ENCODE measurements around the gene TNFRSF6B. TPM values are rescaled to one million over a fixed set of nuclear protein-coding genes. Genes with fewer than 3 reads are reported as not detected.
A peak's percentile ranks its signal among the peaks of the same experiment; 100 is the strongest.

The TNFRSF6B gene
- total and polyA plus RNA-seq, 2 donors (not counting 3 experiments of a cell fraction or from before 2014, with no cell fraction given): 0.69 to 11.3 TPM

DNA sequence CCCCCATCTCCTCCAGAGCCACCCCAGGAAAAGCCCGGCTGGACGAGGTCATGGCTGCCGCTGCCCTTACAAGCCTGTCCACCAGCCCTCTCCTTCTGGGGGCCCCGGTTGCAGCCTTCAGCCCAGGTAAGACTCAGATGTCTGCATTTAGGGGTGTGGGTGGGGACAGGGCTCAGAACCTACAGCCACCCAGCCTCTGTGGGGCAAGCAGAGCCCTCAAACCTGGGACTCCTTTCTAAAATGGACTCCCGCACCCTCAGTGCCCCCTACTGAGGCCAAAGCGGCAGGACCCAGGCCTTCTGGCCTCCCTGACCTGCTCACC is 44.9 kb downstream of the TNFRSF6B start:
- dilution Hi-C loops (cut with MboI; ENCODE audit: extremely low pct_ligation_motif_present, low sequenced_read_pairs) (no loop called here), intact Hi-C loops (cut with micrococcal nuclease) (loop anchor here (2.0 kb wide), 1 partner anchor 35 kb away; the partner anchor contains the start of gene ARFRP1)
- Histone ChIP-seq H3K79me2 (ENCODE audit: control insufficient read depth, insufficient read depth, low read length) (no peaks in the 10 kb centered on the region), H3K27me3 (ENCODE audit: control insufficient read depth in 2 of 2, insufficient read depth in 2 of 2, low read length in 2 of 2) (no peaks in the 10 kb centered on the region), H3K4me1 (ENCODE audit: control insufficient read depth, extremely low read depth, insufficient read depth, low read length) (peaks cover 9% of the 10 kb centered on the region), H3K9me3 (replicated peaks; ENCODE audit: control insufficient read depth, insufficient read depth, low read length) (no peaks in the 10 kb centered on the region), H3K27ac (ENCODE audit: insufficient read depth, low read depth, low read length) (no peak overlapping the region), H3K4me3 (replicated peaks in 1 of 3; ENCODE audit: insufficient read depth in 1 of 3, low read depth in 1 of 3, low read length in 3 of 3) (peak overlapping the region in 1 of 3 experiments; percentile 72), H3K9ac (replicated peaks; ENCODE audit: extremely low read depth, insufficient read depth, low read length) (peak overlapping the region; percentile 28), H3K9me1 (replicated peaks; ENCODE audit: control insufficient read depth, extremely low read depth, insufficient read depth, low read length) (no peaks in the 10 kb centered on the region), H3K36me3 (ENCODE audit: control insufficient read depth in 2 of 2, extremely low read depth in 1 of 2, insufficient read depth in 2 of 2, low read length in 2 of 2) (peaks cover 0 to 19% of the 10 kb centered on the region in 2 experiments), H2AFZ (ENCODE audit: low read depth, low read length) (no peak overlapping the region), H3K4me2 (ENCODE audit: insufficient read depth, low read length) (peak overlapping the region; percentile 76), H4K20me1 (replicated peaks; ENCODE audit: control insufficient read depth, extremely low read depth, insufficient read depth, low read length) (no peaks in the 10 kb centered on the region)
- POLR2A ChIA-PET: no interaction called here
- FAIRE-seq: no peak
- TF ChIP-seq POLR2A (IDR thresholded peaks at IDR 0.05; ENCODE audit: low read depth, low read length): no peak
- TF ChIP-seq EZH2 (IDR thresholded peaks at IDR 0.05; ENCODE audit: borderline replicate concordance, low read depth, low read length, severe bottlenecking): no peak
- no peak for TF ChIP-seq JUN (IDR thresholded peaks at IDR 0.05; ENCODE audit: borderline replicate concordance, insufficient read depth, insufficient read length, low read depth)
- CTCF ChIA-PET: interaction anchor here (0.8 to 2.0 kb wide), 13 partner anchors 34 to 297 kb away, joined by 3 to 12 read pairs (median 5); partner anchors contain the start of genes ARFRP1, RTEL1, TNFRSF6B and TPD52L2
- BruUV-seq (replicated peaks): no TSS peak
- DNase-seq (ENCODE audit: low read depth, low spot score): no peak

DNA sequence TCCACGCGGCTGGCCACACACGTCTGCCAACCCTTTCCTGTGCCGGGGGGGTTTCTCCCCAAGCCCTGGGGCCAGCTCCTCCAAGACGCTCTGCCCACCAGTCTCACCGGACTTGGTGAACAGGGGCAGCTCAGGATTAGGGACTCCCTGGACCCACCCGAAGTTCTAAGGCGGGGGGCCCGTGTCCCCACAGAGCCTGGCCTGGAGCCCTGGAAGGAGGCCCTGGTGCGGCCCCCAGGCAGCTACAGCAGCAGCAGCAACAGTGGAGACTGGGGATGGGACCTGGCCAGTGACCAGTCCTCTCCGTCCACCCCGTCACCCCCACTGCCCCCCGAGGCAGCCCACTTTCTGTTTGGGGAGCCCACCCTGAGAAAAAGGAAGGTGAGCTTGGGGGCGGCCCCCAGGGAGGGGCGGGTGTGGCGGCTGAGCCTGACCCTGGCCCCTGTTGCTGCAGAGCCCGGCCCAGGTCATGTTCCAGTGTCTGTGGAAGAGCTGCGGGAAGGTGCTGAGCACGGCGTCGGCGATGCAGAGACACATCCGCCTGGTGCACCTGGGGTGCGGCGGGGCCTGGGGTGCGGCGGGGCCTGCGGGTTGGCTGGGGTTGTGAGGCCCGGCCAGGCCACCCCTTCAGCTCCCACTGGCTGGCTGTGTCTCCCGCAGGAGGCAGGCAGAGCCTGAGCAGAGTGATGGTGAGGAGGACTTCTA is 45.4 kb downstream of the TNFRSF6B start:
- peaks cover 0 to 19% of the 10 kb centered on the region in 2 experiments for H3K36me3 ChIP-seq (ENCODE audit: control insufficient read depth in 2 of 2, extremely low read depth in 1 of 2, insufficient read depth in 2 of 2, low read length in 2 of 2)
- H3K9me1 ChIP-seq (replicated peaks; ENCODE audit: control insufficient read depth, extremely low read depth, insufficient read depth, low read length): no peaks in the 10 kb centered on the region
- no peaks in the 10 kb centered on the region for H3K79me2 ChIP-seq (ENCODE audit: control insufficient read depth, insufficient read depth, low read length)
- CTCF ChIA-PET: interaction anchor here (0.8 to 2.0 kb wide), 13 partner anchors 35 to 297 kb away, joined by 3 to 12 read pairs (median 5); partner anchors contain the start of genes ARFRP1, RTEL1, TNFRSF6B and TPD52L2
- no peak for FAIRE-seq
- BruUV-seq (replicated peaks): TSS peak; percentile 21
- TF ChIP-seq MYC (IDR thresholded peaks at IDR 0.05; ENCODE audit: low read depth, low read length): no peak
- TF ChIP-seq FOS (IDR thresholded peaks at IDR 0.05; ENCODE audit: borderline replicate concordance, insufficient read depth, low read length): no peak
- no peak for TF ChIP-seq GATA2 (IDR thresholded peaks at IDR 0.05; ENCODE audit: insufficient read depth, insufficient read length, low read depth, low read length)
- TF ChIP-seq, protein P1, sequence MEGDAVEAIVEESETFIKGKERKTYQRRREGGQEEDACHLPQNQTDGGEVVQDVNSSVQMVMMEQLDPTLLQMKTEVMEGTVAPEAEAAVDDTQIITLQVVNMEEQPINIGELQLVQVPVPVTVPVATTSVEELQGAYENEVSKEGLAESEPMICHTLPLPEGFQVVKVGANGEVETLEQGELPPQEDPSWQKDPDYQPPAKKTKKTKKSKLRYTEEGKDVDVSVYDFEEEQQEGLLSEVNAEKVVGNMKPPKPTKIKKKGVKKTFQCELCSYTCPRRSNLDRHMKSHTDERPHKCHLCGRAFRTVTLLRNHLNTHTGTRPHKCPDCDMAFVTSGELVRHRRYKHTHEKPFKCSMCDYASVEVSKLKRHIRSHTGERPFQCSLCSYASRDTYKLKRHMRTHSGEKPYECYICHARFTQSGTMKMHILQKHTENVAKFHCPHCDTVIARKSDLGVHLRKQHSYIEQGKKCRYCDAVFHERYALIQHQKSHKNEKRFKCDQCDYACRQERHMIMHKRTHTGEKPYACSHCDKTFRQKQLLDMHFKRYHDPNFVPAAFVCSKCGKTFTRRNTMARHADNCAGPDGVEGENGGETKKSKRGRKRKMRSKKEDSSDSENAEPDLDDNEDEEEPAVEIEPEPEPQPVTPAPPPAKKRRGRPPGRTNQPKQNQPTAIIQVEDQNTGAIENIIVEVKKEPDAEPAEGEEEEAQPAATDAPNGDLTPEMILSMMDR (IDR thresholded peaks at IDR 0.05; ENCODE audit: extremely low read depth in 1 of 2, insufficient read depth in 1 of 2, low read depth in 1 of 2, low read length in 2 of 2): no peak
- H4K20me1 ChIP-seq (replicated peaks; ENCODE audit: control insufficient read depth, extremely low read depth, insufficient read depth, low read length): no peaks in the 10 kb centered on the region
- DNase-seq (ENCODE audit: low read depth, low spot score): no peak
- H3K4me3 ChIP-seq (replicated peaks in 1 of 3; ENCODE audit: insufficient read depth in 1 of 3, low read depth in 1 of 3, low read length in 3 of 3): no peak overlapping the region
- H2AFZ ChIP-seq (ENCODE audit: low read depth, low read length): no peak overlapping the region
- H3K9ac ChIP-seq (replicated peaks; ENCODE audit: extremely low read depth, insufficient read depth, low read length): no peak overlapping the region
- H3K4me2 ChIP-seq (ENCODE audit: insufficient read depth, low read length): no peak overlapping the region
- POLR2A ChIA-PET: no interaction called here
- no peaks in the 10 kb centered on the region for H3K9me3 ChIP-seq (replicated peaks; ENCODE audit: control insufficient read depth, insufficient read depth, low read length)
- no peak overlapping the region for H3K27ac ChIP-seq (ENCODE audit: insufficient read depth, low read depth, low read length)
- intact Hi-C loops (cut with micrococcal nuclease): loop anchor here (2.0 kb wide), 1 partner anchor 35 kb away; the partner anchor contains the start of gene ARFRP1
- dilution Hi-C loops (cut with MboI; ENCODE audit: extremely low pct_ligation_motif_present, low sequenced_read_pairs): no loop called here
- H3K27me3 ChIP-seq (ENCODE audit: control insufficient read depth in 2 of 2, insufficient read depth in 2 of 2, low read length in 2 of 2): no peaks in the 10 kb centered on the region
- H3K4me1 ChIP-seq (ENCODE audit: control insufficient read depth, extremely low read depth, insufficient read depth, low read length): peaks cover 9% of the 10 kb centered on the region
